ENCODE results near the gene VPS33A.

DNA sequence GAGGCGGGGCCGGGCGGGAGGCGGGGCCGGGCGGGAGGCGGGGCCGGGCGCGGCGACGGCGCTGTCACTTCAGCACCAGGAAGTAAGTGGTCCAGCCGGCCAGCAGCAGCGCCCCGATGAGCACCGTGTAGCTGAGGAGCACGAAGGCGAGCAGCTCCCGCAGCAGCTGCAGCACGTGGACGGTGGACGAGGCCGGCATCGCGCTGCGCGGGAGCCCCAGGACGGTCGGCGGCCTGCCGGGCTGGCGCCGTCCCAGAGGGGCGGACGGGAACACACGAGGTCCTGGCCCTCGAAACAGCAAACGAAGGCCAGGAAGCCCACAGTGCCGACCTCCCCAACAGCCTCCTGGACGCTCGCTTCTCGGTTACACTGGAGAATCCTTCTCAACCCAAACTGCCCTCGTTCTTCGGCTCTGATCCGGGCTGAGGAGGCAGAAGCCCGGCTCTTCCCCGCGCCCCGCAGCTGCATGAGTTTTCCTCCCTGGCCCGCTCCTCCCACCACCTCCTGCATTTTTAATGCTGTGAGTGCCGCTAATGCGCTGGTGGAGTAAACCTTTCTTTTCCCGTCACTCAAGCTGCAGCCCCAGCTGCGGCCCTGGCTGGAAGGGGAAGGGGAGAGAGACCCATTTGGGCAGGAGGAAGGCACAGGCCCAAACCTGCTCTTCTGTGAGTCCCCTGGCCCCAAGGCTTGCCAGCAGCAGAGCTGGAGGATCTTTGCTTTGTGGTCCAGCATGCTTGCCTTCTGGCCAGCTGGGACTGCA is 39.7 kb downstream of the VPS33A start:
- TF ChIP-seq, protein P1, sequence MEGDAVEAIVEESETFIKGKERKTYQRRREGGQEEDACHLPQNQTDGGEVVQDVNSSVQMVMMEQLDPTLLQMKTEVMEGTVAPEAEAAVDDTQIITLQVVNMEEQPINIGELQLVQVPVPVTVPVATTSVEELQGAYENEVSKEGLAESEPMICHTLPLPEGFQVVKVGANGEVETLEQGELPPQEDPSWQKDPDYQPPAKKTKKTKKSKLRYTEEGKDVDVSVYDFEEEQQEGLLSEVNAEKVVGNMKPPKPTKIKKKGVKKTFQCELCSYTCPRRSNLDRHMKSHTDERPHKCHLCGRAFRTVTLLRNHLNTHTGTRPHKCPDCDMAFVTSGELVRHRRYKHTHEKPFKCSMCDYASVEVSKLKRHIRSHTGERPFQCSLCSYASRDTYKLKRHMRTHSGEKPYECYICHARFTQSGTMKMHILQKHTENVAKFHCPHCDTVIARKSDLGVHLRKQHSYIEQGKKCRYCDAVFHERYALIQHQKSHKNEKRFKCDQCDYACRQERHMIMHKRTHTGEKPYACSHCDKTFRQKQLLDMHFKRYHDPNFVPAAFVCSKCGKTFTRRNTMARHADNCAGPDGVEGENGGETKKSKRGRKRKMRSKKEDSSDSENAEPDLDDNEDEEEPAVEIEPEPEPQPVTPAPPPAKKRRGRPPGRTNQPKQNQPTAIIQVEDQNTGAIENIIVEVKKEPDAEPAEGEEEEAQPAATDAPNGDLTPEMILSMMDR (IDR thresholded peaks at IDR 0.05): no peak
- TF ChIP-seq TCF7L2 (IDR thresholded peaks at IDR 0.05; ENCODE audit: low read depth, low read length) (no peak), POLR2AphosphoS5 (IDR thresholded peaks at IDR 0.05; ENCODE audit: low read depth, low read length) (no peak)
- TF ChIP-seq, protein P2, sequence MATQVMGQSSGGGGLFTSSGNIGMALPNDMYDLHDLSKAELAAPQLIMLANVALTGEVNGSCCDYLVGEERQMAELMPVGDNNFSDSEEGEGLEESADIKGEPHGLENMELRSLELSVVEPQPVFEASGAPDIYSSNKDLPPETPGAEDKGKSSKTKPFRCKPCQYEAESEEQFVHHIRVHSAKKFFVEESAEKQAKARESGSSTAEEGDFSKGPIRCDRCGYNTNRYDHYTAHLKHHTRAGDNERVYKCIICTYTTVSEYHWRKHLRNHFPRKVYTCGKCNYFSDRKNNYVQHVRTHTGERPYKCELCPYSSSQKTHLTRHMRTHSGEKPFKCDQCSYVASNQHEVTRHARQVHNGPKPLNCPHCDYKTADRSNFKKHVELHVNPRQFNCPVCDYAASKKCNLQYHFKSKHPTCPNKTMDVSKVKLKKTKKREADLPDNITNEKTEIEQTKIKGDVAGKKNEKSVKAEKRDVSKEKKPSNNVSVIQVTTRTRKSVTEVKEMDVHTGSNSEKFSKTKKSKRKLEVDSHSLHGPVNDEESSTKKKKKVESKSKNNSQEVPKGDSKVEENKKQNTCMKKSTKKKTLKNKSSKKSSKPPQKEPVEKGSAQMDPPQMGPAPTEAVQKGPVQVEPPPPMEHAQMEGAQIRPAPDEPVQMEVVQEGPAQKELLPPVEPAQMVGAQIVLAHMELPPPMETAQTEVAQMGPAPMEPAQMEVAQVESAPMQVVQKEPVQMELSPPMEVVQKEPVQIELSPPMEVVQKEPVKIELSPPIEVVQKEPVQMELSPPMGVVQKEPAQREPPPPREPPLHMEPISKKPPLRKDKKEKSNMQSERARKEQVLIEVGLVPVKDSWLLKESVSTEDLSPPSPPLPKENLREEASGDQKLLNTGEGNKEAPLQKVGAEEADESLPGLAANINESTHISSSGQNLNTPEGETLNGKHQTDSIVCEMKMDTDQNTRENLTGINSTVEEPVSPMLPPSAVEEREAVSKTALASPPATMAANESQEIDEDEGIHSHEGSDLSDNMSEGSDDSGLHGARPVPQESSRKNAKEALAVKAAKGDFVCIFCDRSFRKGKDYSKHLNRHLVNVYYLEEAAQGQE (IDR thresholded peaks at IDR 0.05; ENCODE audit: insufficient read depth in 1 of 2, low read depth in 2 of 2, low read length in 1 of 2): peak; percentile 78 to 96

All from Panc1 (cell line).